NT2/D1 (cell line): ENCODE data around the gene LMOD1.

Source experiments
- YY1 ChIP-seq: IDR thresholded peaks from 2 replicates; pipeline ENCODE4 v1.6.1; 2011; ENCODE audit not compliant: insufficient read length, insufficient read depth
- ZNF274 ChIP-seq: IDR thresholded peaks from 2 replicates; pipeline ENCODE4 v1.6.1; 2011; ENCODE audit warnings: mild to moderate bottlenecking, low read depth, low read length

GRCh38 chr1:201925301-201925567 lies 21.1 kb downstream of the LMOD1 start:
- TF ChIP-seq YY1 (no peak), ZNF274 (no peak)
